ENCODE measurements around the gene DIAPH3. TPM values are rescaled to one million over a fixed set of nuclear protein-coding genes. Genes with fewer than 3 reads are reported as not detected.
A peak's percentile ranks its signal among the peaks of the same experiment; 100 is the strongest.

The DIAPH3 gene
- total RNA-seq, 1 experiment from 2014 or later: 27.6 TPM

GRCh38 chr13:59963383-59963782, 200.3 kb downstream of the DIAPH3 start (continued):
- TF ChIP-seq ZBTB21 (CRISPR knock-in tag; IDR thresholded peaks at IDR 0.05; ENCODE audit: borderline replicate concordance): no peak

- POLR2A ChIA-PET: no interaction called here
Measured at GRCh38 chr13:59962343-59962742, 201.4 kb downstream of the DIAPH3 start.

GRCh38 chr13:59960683-59961082, 203.0 kb downstream of the DIAPH3 start:
- no peak overlapping the region for H3K4me3 Mint-ChIP-seq
- H3K36me3 Mint-ChIP-seq: peaks cover 22% of the 10 kb centered on the region
- peaks cover 21% of the 10 kb centered on the region for H3K9me3 Mint-ChIP-seq
- H3K4me1 Mint-ChIP-seq: peaks cover 9% of the 10 kb centered on the region
- H3K27me3 Mint-ChIP-seq (ENCODE audit: low read depth): no peaks in the 10 kb centered on the region
- DNase-seq (ENCODE audit: low spot score): no peak
- ATAC-seq: no peak
- ChIA-PET CTCF (no interaction called here), POLR2A (no interaction called here)
- H3K27ac Mint-ChIP-seq: no peak overlapping the region
- TF ChIP-seq TEAD1 (CRISPR knock-in tag; IDR thresholded peaks at IDR 0.05) (no peak), ETV6 (CRISPR knock-in tag; IDR thresholded peaks at IDR 0.05) (no peak), JAZF1 (CRISPR knock-in tag; IDR thresholded peaks at IDR 0.05) (no peak), NFYB (CRISPR knock-in tag; conservative IDR thresholded peaks at IDR 0.05; ENCODE audit: low read depth) (no peak), PRRX2 (CRISPR knock-in tag; IDR thresholded peaks at IDR 0.05) (no peak), E2F5 (CRISPR knock-in tag; IDR thresholded peaks at IDR 0.05) (no peak), ATF2 (CRISPR knock-in tag; IDR thresholded peaks at IDR 0.05; ENCODE audit: borderline replicate concordance, low read depth) (no peak), ZNF263 (CRISPR knock-in tag; IDR thresholded peaks at IDR 0.05; ENCODE audit: low read depth) (no peak), PRDM15 (CRISPR knock-in tag; IDR thresholded peaks at IDR 0.05) (no peak), RELA (CRISPR knock-in tag; IDR thresholded peaks at IDR 0.05; ENCODE audit: borderline replicate concordance) (no peak), GRHL2 (CRISPR knock-in tag; IDR thresholded peaks at IDR 0.05; ENCODE audit: insufficient replicate concordance, severe bottlenecking) (no peak), SMAD4 (CRISPR knock-in tag; IDR thresholded peaks at IDR 0.05) (no peak), ZNF138 (CRISPR knock-in tag; conservative IDR thresholded peaks at IDR 0.05) (no peak), IRF1 (CRISPR knock-in tag; IDR thresholded peaks at IDR 0.05) (no peak), HMGXB4 (CRISPR knock-in tag; IDR thresholded peaks at IDR 0.05) (no peak), CTCF (IDR thresholded peaks at IDR 0.05) (no peak), FOXK1 (CRISPR knock-in tag; IDR thresholded peaks at IDR 0.05) (no peak), ESRRA (CRISPR knock-in tag; IDR thresholded peaks at IDR 0.05; ENCODE audit: borderline replicate concordance) (no peak)

More at GRCh38 chr13:59962343-59962742, 201.4 kb downstream of the DIAPH3 start:
- Mint-ChIP-seq H3K36me3 (peaks cover 7% of the 10 kb centered on the region), H3K9me3 (peaks cover 9% of the 10 kb centered on the region), H3K27ac (no peak overlapping the region), H3K4me3 (no peak overlapping the region), H3K4me1 (peaks cover 12% of the 10 kb centered on the region), H3K27me3 (ENCODE audit: low read depth) (no peaks in the 10 kb centered on the region)
- DNase-seq (ENCODE audit: low spot score) (no peak), ATAC-seq (peak; percentile 60)
- no peak for TF ChIP-seq CBFB (CRISPR knock-in tag; IDR thresholded peaks at IDR 0.05; ENCODE audit: low read depth)
- no peak for TF ChIP-seq MAX (CRISPR knock-in tag; IDR thresholded peaks at IDR 0.05)
- TF ChIP-seq TP53 (CRISPR knock-in tag; IDR thresholded peaks at IDR 0.05): no peak
- no peak for TF ChIP-seq NR3C1 (CRISPR knock-in tag; conservative IDR thresholded peaks at IDR 0.05; ENCODE audit: low read depth)
- no peak for TF ChIP-seq SMAD4 (CRISPR knock-in tag; IDR thresholded peaks at IDR 0.05)
- CTCF ChIA-PET: no interaction called here

Data from WTC11 (cell line).